ENCODE data around the gene ANO2. TPM values are rescaled to one million over a fixed set of nuclear protein-coding genes. Genes with fewer than 3 reads are reported as not detected.

Gene ANO2
- total and polyA plus RNA-seq, 2 donors (not counting 3 experiments of a cell fraction or from before 2014, with no cell fraction given) = 15.4 to 65.0 TPM

GRCh38 chr12:5524116-5524768 is 420.8 kb downstream of the ANO2 start:
- no peaks in the 10 kb centered on the region for H3K36me3 ChIP-seq (ENCODE audit: control insufficient read depth in 2 of 2, extremely low read depth in 1 of 2, insufficient read depth in 2 of 2, low read length in 2 of 2)
- H3K27ac ChIP-seq (ENCODE audit: insufficient read depth, low read depth, low read length) = no peak overlapping the region
- H3K27me3 ChIP-seq (ENCODE audit: control insufficient read depth in 2 of 2, insufficient read depth in 2 of 2, low read length in 2 of 2) = peaks cover 2 to 5% of the 10 kb centered on the region in 2 experiments
- H3K9ac ChIP-seq (replicated peaks; ENCODE audit: extremely low read depth, insufficient read depth, low read length) = no peak overlapping the region
- H2AFZ ChIP-seq (ENCODE audit: low read depth, low read length) = no peak overlapping the region
- no peak overlapping the region for H3K4me2 ChIP-seq (ENCODE audit: insufficient read depth, low read length)
- DNase-seq (ENCODE audit: low read depth, low spot score) = no peak
- intact Hi-C loops (cut with micrococcal nuclease) (no loop called here), dilution Hi-C loops (cut with MboI; ENCODE audit: extremely low pct_ligation_motif_present, low sequenced_read_pairs) (no loop called here)
- no peak for FAIRE-seq
- no peaks in the 10 kb centered on the region for H3K79me2 ChIP-seq (ENCODE audit: control insufficient read depth, insufficient read depth, low read length)
- no peaks in the 10 kb centered on the region for H3K4me1 ChIP-seq (ENCODE audit: control insufficient read depth, extremely low read depth, insufficient read depth, low read length)
- no peak overlapping the region for H3K4me3 ChIP-seq (replicated peaks in 1 of 3; ENCODE audit: insufficient read depth in 1 of 3, low read depth in 1 of 3, low read length in 3 of 3)
- BruUV-seq (replicated peaks) = no TSS peak
- POLR2A ChIA-PET = no interaction called here
- H3K9me1 ChIP-seq (replicated peaks; ENCODE audit: control insufficient read depth, extremely low read depth, insufficient read depth, low read length) = no peaks in the 10 kb centered on the region
- no peaks in the 10 kb centered on the region for H4K20me1 ChIP-seq (replicated peaks; ENCODE audit: control insufficient read depth, extremely low read depth, insufficient read depth, low read length)
- H3K9me3 ChIP-seq (replicated peaks; ENCODE audit: control insufficient read depth, insufficient read depth, low read length) = no peaks in the 10 kb centered on the region
- CTCF ChIA-PET = no interaction called here
- TF ChIP-seq CTCF (IDR thresholded peaks at IDR 0.05; ENCODE audit: extremely low read depth in 1 of 2, insufficient read depth in 1 of 2, low read depth in 1 of 2, low read length in 2 of 2) = no peak
- TF ChIP-seq MYC (IDR thresholded peaks at IDR 0.05; ENCODE audit: low read depth, low read length) = no peak
- no peak for TF ChIP-seq MAX (IDR thresholded peaks at IDR 0.05; ENCODE audit: insufficient read depth, insufficient read length)
- TF ChIP-seq JUN (IDR thresholded peaks at IDR 0.05; ENCODE audit: borderline replicate concordance, insufficient read depth, insufficient read length, low read depth) = no peak
- no peak for TF ChIP-seq POLR2A (IDR thresholded peaks at IDR 0.05; ENCODE audit: low read depth, low read length)
- TF ChIP-seq POLR2AphosphoS5 (IDR thresholded peaks at IDR 0.05; ENCODE audit: insufficient read depth, low read depth, low read length) = no peak
- no peak for TF ChIP-seq FOS (IDR thresholded peaks at IDR 0.05; ENCODE audit: borderline replicate concordance, insufficient read depth, low read length)
- no peak for TF ChIP-seq GATA2 (IDR thresholded peaks at IDR 0.05; ENCODE audit: insufficient read depth, insufficient read length, low read depth, low read length)
- no peak for TF ChIP-seq EZH2 (IDR thresholded peaks at IDR 0.05; ENCODE audit: borderline replicate concordance, low read depth, low read length, severe bottlenecking)
